ENCODE results near the gene HTR7. TPM values are rescaled to one million over a fixed set of nuclear protein-coding genes. Genes with fewer than 3 reads are reported as not detected.

The HTR7 gene
- total and polyA plus RNA-seq, 9 of the 15 experiments (the other 6 are each of a cell fraction or from before 2014, with no cell fraction given), result 0.07 to 0.33 (median 0.18) TPM

- H3K27ac ChIP-seq (ENCODE audit: extremely low read depth, low read depth, low read length), result no peak overlapping the region
- no peak for DNase-seq (ENCODE audit: extremely low read depth in 1 of 4, low spot score in 3 of 4)
- WGBS (ENCODE audit: insufficient coverage, low coverage, missing lambda C conversion rate), result 9% methylated on average over 44 of the region's 59 CpGs
- BruUV-seq (replicated peaks), result no TSS peak
- peak overlapping the region; percentile 66 for H3K4me2 ChIP-seq (ENCODE audit: insufficient read depth, low read length)
- peak overlapping the region; percentile 83 for H2AFZ ChIP-seq (ENCODE audit: low read depth, low read length)
- TF ChIP-seq ZNF592 (IDR thresholded peaks at IDR 0.05) (no peak), BCLAF1 (IDR thresholded peaks at IDR 0.05; ENCODE audit: borderline replicate concordance in 1 of 2, control insufficient read depth in 1 of 2, low read depth in 2 of 2, low read length in 1 of 2) (no peak), FIP1L1 (IDR thresholded peaks at IDR 0.05; ENCODE audit: low read depth, low read length, poor library complexity, severe bottlenecking) (peak; percentile 31), NCOA6 (IDR thresholded peaks at IDR 0.05) (peak; percentile 77), VEZF1 (CRISPR knock-in tag; IDR thresholded peaks at IDR 0.05) (no peak), RBM39 (optimal IDR thresholded peaks at IDR 0.05; ENCODE audit: low read depth, low read length) (no peak)
- no peaks in the 10 kb centered on the region for H3K79me2 ChIP-seq (ENCODE audit: control insufficient read depth, insufficient read depth, low read length)
- peaks cover 8 to 13% of the 10 kb centered on the region in 2 experiments; a peak in 4 of 5 replicates for H3K27me3 ChIP-seq (ENCODE audit: control insufficient read depth in 2 of 2, insufficient read depth in 2 of 2, low read length in 2 of 2)
- peak; percentile 28 for ATAC-seq
- no peaks in the 10 kb centered on the region for H3K36me3 ChIP-seq (ENCODE audit: control insufficient read depth, insufficient read depth, low read length)
- H3K9ac ChIP-seq (ENCODE audit: insufficient read depth in 1 of 2, low read depth in 2 of 2, low read length in 2 of 2), result peak overlapping the region in 1 of 2 experiments; percentile 89; a peak in 2 of 4 replicates
- in situ Hi-C loops (cut with MboI), result loop anchor here (10.0 to 25.0 kb wide), 2 partner anchors 102 to 1420 kb away; no protein-coding TSS in a partner anchor
- H3K4me1 ChIP-seq (replicated peaks in 1 of 2; ENCODE audit: control insufficient read depth in 2 of 2, insufficient read depth in 2 of 2, low read length in 2 of 2), result peaks cover 0 to 15% of the 10 kb centered on the region in 2 experiments; a peak in 3 of 5 replicates
- CTCF ChIA-PET (ENCODE audit: low intra/inter-chr PET ratio), result no interaction called here
- no peak for FAIRE-seq
- H3K9me1 ChIP-seq (ENCODE audit: control insufficient read depth, insufficient read depth, low read length), result no peaks in the 10 kb centered on the region
- intact Hi-C loops (cut with micrococcal nuclease), result no loop called here
- no peaks in the 10 kb centered on the region for H3K9me3 ChIP-seq (replicated peaks; ENCODE audit: control insufficient read depth, insufficient read depth, low read depth, low read length)
- no peaks in the 10 kb centered on the region for H4K20me1 ChIP-seq (replicated peaks; ENCODE audit: control insufficient read depth, insufficient read depth, low read length)
- POLR2A ChIA-PET, result no interaction called here
- peak overlapping the region; percentile 54 for H3K4me3 ChIP-seq
Measured at GRCh38 chr10:90856964-90857634, 740 bp downstream of the HTR7 start.

Measured in K562 (cell line).